IPS DF 6.9 (cell line): ENCODE data around the gene NEDD4L.
"Not testable (repeated sequence)": the region's sequence is repeated elsewhere in the genome, so short reads cannot be mapped to it uniquely, and the experiment has no call there.

ENCODE experiments used
- DNase-seq: peaks from one replicate; pipeline ENCODE4 v3.0.0-alpha.2; 2013; ENCODE audit warnings: low read depth, low spot score
- H3K27ac ChIP-seq: one replicate; pipeline ENCODE4 v1.5.1; 2013; ENCODE audit warnings: low read length, control low read depth
- H3K27me3 ChIP-seq: 2 replicates; pipeline ENCODE4 v1.6.1; 2013; ENCODE audit warnings: mild to moderate bottlenecking, low read length; ENCODE audit not compliant: control insufficient read depth, insufficient read depth
- H3K36me3 ChIP-seq: 2 replicates; pipeline ENCODE4 v1.6.1; 2013; ENCODE audit warnings: low read length; ENCODE audit not compliant: control insufficient read depth, insufficient read depth
- H3K4me1 ChIP-seq: 2 replicates; pipeline ENCODE4 v1.6.1; 2013; ENCODE audit warnings: low read length; ENCODE audit not compliant: control insufficient read depth, insufficient read depth
- H3K4me3 ChIP-seq: 2 replicates; pipeline ENCODE4 v1.5.1; 2013; ENCODE audit warnings: mild to moderate bottlenecking, low read length
- H3K9me3 ChIP-seq: 2 replicates; pipeline ENCODE4 v1.6.1; 2013; ENCODE audit warnings: low read length, inconsistent platforms; ENCODE audit not compliant: control insufficient read depth, insufficient read depth
- WGBS: extraction: QIAGEN DNeasy Blood & Tissue Kit; methylation state at CpG from one replicate; pipeline ENCODE4 v1.1.7; 2013; ENCODE audit warnings: mixed read lengths, missing lambda C conversion rate; ENCODE audit not compliant: insufficient read length, insufficient coverage; 5-methylcytosine and 5-hydroxymethylcytosine counted together

Gene NEDD4L

GRCh38 chr18:58378411-58379379 lies 334.7 kb downstream of the NEDD4L start:
- H3K27ac ChIP-seq: no peak overlapping the region
- no peak for DNase-seq
- no peaks in the 10 kb centered on the region for H3K4me1 ChIP-seq
- peaks cover 3% of the 10 kb centered on the region; the same call in 1 of the 2 replicates for H3K36me3 ChIP-seq
- no peaks in the 10 kb centered on the region for H3K9me3 ChIP-seq
- H3K4me3 ChIP-seq: no peak overlapping the region
- H3K27me3 ChIP-seq: no peaks in the 10 kb centered on the region
- WGBS: no CpG with 5 or more reads among the region's 28 CpGs

DNA sequence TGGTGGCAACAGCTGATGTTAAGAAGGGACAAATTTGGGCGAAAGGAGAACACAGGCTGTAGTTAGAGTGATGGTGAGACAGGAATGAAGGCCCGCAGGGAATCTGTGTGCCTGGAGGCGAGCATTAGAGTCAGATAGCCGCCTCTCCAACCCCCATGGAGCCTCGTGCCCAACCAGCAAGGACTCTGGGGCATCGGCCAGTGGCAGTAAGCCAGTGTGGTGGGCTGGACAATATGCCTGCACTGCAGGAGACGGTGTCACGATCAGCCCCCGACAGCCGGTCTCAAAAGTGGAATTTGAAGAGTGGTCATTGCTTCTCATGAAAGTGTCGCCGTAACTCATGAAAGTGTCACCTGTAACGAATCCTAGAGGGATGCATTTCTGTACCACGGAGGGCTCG lies 335.4 kb downstream of the NEDD4L start:
- no CpG with 5 or more reads among the region's 15 CpGs for WGBS
- H3K27ac ChIP-seq: no peak overlapping the region
- H3K4me3 ChIP-seq: no peak overlapping the region
- peaks cover 3% of the 10 kb centered on the region; the same call in 1 of the 2 replicates for H3K36me3 ChIP-seq
- H3K4me1 ChIP-seq: no peaks in the 10 kb centered on the region
- no peak for DNase-seq
- no peaks in the 10 kb centered on the region for H3K27me3 ChIP-seq
- H3K9me3 ChIP-seq: no peaks in the 10 kb centered on the region

GRCh38 chr18:58380113-58380512 lies 336.1 kb downstream of the NEDD4L start:
- not testable (repeated sequence) for H3K4me3 ChIP-seq, H3K4me1 ChIP-seq, H3K9me3 ChIP-seq, H3K27ac ChIP-seq, DNase-seq, H3K27me3 ChIP-seq, H3K36me3 ChIP-seq
- WGBS: no CpG with 5 or more reads among the region's 4 CpGs

- H3K27me3 ChIP-seq: no peaks in the 10 kb centered on the region
- no peak overlapping the region for H3K27ac ChIP-seq
- H3K9me3 ChIP-seq: no peaks in the 10 kb centered on the region
- no peak overlapping the region for H3K4me3 ChIP-seq
- H3K36me3 ChIP-seq: peaks cover 4% of the 10 kb centered on the region; the same call in 1 of the 2 replicates
- no peaks in the 10 kb centered on the region for H3K4me1 ChIP-seq
- no CpG with 5 or more reads among the region's 12 CpGs for WGBS
- no peak for DNase-seq
Observed at GRCh38 chr18:58381676-58382411, 337.8 kb downstream of the NEDD4L start.

DNA sequence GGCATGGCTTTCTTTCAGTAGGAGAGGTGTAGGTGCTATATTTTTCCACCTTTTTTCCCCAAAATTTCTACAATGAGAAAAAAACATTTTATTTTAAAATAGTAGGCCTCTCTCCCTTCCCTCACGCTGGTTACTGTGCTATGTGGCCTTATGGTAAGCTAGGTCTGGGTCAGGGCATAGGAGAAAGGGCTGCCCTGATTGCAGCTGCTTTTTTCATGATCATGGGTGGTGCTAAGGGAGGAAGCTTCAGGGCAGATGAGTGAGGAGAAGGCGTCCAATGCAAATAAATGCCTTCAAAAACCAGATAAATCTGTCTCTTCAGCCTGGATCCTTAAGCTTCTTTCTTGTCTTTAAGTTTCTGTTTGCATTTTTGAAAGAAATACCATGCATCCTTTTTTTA lies 338.4 kb downstream of the NEDD4L start:
- H3K36me3 ChIP-seq: peaks cover 3% of the 10 kb centered on the region; the same call in 1 of the 2 replicates
- no peak for DNase-seq
- no CpG with 5 or more reads among the region's 2 CpGs for WGBS

DNA sequence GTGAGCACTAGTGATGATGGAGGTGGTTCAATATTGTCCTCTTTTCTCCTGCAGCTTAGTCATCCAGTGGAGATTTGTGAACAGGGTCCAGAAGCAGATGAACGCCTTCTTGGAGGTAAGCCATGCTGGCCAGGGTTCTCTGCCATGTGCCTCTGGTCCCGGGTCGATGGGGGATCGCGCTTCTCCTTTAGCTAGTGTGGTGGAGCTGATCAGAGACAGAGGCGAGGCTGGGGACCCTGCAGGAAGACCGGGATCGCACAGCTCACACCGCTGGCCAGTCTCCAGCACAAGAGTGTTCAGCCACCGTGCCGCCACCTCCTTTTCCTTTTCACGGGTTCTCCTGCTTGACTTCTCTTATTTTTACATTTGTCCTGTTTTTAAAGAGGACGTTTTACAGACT lies 341.4 kb downstream of the NEDD4L start:
- H3K9me3 ChIP-seq: no peaks in the 10 kb centered on the region
- no peak overlapping the region for H3K4me3 ChIP-seq
- no peaks in the 10 kb centered on the region for H3K4me1 ChIP-seq
- WGBS: no CpG with 5 or more reads among the region's 13 CpGs
- H3K36me3 ChIP-seq: peaks cover 11% of the 10 kb centered on the region; the same call in 1 of the 2 replicates
- H3K27ac ChIP-seq: no peak overlapping the region
- H3K27me3 ChIP-seq: no peaks in the 10 kb centered on the region
- DNase-seq: no peak

More for the DNA sequence above, 338.4 kb downstream of the NEDD4L start:
- Histone ChIP-seq H3K9me3 (no peaks in the 10 kb centered on the region), H3K27ac (no peak overlapping the region), H3K4me1 (no peaks in the 10 kb centered on the region), H3K27me3 (no peaks in the 10 kb centered on the region), H3K4me3 (no peak overlapping the region)

DNA sequence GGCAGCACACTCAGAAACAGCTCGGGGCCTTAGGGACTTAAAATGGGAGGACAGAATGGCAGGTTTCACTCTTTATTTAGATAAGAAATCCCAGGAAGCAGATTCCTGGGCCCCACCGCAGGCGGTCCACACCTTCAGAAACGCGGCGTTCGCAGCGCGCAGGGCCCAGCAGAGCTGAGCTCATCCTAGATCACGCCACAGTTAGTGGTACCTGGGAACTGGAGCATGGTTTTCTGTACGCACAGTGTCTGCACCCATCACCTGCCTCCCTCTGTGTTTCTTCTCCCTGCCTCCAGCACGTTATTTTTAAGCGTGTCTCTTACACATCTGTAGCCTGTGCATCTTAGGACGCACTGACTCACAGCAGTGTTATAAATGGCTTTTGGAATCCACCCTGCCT lies 342.8 kb downstream of the NEDD4L start:
- DNase-seq: no peak
- Histone ChIP-seq H3K27ac (no peak overlapping the region), H3K27me3 (no peaks in the 10 kb centered on the region), H3K9me3 (no peaks in the 10 kb centered on the region), H3K4me3 (no peak overlapping the region), H3K36me3 (peaks cover 13% of the 10 kb centered on the region; the same call in 1 of the 2 replicates), H3K4me1 (no peaks in the 10 kb centered on the region)
- WGBS: no CpG with 5 or more reads among the region's 14 CpGs

- no peaks in the 10 kb centered on the region for H3K4me1 ChIP-seq
- H3K36me3 ChIP-seq: peaks cover 13% of the 10 kb centered on the region; the same call in 1 of the 2 replicates
- no peaks in the 10 kb centered on the region for H3K9me3 ChIP-seq
- DNase-seq: no peak
- no peak overlapping the region for H3K4me3 ChIP-seq
- no peaks in the 10 kb centered on the region for H3K27me3 ChIP-seq
- no peak overlapping the region for H3K27ac ChIP-seq
- no CpG with 5 or more reads among the region's 5 CpGs for WGBS
Observed at GRCh38 chr18:58387716-58388115, 343.7 kb downstream of the NEDD4L start.

GRCh38 chr18:58388736-58389135 lies 344.7 kb downstream of the NEDD4L start:
- Histone ChIP-seq H3K27me3 (no peaks in the 10 kb centered on the region), H3K4me1 (no peaks in the 10 kb centered on the region), H3K9me3 (no peaks in the 10 kb centered on the region), H3K4me3 (no peak overlapping the region), H3K27ac (no peak overlapping the region), H3K36me3 (peaks cover 13% of the 10 kb centered on the region; the same call in 1 of the 2 replicates)
- DNase-seq: no peak
- WGBS: no CpG with 5 or more reads among the region's 14 CpGs

DNA sequence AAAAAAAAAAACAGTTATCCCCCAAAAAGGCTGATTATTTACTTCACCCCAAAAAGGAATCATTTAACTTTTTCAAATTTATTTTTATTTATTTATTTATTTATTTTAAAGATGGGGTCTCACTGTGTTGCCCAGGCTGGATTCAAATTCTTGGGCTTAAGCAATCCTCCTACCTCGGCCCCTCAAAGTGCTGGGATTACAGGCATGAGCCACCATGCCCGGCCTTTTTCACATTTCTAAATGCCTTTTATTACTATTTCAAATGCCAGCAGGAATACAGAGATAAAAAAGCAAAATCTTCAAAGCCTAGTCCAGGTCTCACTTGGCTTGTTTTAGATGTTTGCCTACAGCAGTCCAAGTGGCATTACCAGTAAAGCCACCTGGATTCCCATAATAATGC lies 345.7 kb downstream of the NEDD4L start:
- Histone ChIP-seq H3K4me1 (no peaks in the 10 kb centered on the region), H3K36me3 (peaks cover 10% of the 10 kb centered on the region; the same call in 1 of the 2 replicates), H3K27ac (no peak overlapping the region), H3K27me3 (no peaks in the 10 kb centered on the region), H3K9me3 (no peaks in the 10 kb centered on the region), H3K4me3 (no peak overlapping the region)
- DNase-seq: no peak
- WGBS: no CpG with 5 or more reads among the region's 2 CpGs
